Measurements from ENCODE around the gene FTSJ1.

The FTSJ1 gene

DNA sequence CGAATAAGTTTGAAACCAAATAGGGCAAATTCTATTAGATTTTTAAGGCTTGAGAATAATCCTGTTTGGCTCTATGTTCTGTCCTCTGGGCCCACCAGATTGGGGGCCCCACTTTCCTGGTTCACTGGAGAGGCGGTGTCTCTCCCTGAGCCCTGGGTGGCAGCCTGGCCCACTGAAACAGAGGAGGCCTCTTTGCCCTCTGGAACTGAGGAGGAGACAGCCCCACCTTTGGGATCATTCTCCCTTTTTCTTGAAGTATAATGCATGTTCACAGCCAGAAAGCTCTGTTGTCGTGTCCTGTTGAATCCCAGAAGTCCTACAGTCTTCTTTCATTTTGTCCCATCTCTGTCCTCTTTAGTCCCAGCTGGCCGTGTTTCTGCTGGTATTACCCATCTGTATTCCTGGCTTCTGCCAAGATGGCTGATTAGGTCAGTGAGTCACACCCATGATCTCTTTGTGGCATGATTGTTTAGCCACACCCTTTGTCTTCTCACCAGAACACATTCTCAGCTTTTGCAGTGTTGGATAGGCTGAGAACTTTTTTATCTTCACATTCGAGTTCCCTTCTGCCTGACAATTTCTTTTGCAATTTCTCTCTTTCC lies 55.5 kb downstream of the FTSJ1 start:
- peak; percentile 82 for DNase-seq

DNA sequence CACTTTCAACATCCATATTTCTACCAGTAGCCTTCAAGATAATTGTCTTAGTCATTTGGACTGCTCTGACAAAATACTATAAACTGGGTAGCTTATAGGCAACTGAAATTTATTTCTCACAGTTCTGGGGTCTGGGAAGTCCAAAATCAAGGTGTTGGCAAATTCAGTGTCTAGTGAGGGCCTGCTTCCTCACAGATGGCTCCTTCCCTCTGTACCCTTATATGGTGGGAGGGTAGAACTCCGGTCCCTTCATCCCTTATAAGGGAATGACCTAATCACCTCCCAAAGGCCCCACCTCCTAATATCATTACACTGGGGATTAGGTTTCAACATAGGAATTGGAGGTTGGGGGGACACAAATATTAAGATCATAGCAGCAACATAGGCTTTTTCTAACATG lies 56.2 kb downstream of the FTSJ1 start:
- DNase-seq, result no peak

DNA sequence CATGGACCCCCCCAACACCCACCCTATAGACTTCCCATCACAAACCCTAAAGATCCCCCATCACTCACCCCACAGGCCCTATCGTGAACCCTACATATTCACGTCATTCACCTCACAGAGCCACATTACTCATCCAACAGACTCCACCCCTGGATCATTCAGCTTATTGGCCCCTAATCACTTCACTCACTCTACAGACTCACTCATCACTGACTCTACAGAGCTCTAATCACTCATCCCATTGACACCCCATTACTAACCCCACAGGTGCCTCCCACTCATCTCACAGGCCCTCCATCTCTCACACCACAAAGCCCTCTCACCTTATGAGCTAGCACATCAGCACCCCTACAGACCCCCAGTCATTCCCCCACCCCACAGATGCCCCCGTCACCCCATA lies 57.2 kb downstream of the FTSJ1 start:
- DNase-seq, result no peak
